Naive thymus-derived CD4-positive, alpha-beta T cell (primary cell): ENCODE data around the gene HIGD1B. TPM values are rescaled to one million over a fixed set of nuclear protein-coding genes. Genes with fewer than 3 reads are reported as not detected.

Experiments
- ATAC-seq: fragments of 150-1000 bp; cut with Tn5 transposase; 2 replicates; pipeline ENCODE4 v1.10.0; 2021; ENCODE audit warnings: mild to moderate bottlenecking, moderate library complexity
- CTCF ChIA-PET: fragments of 350-600 bp; sonication (Branson Sonifier 250); formaldehyde crosslinking; loops from one replicate; lab custom pipeline; 2021; ENCODE audit warnings: antibody characterized with exemption; lab: Charles Lee
- POLR2A ChIA-PET: fragments of 350-600 bp; sonication (Branson Sonifier 250); formaldehyde crosslinking; loops from one replicate; lab custom pipeline; 2021; ENCODE audit warnings: antibody characterized with exemption, inconsistent platforms; lab: Charles Lee
- DNase-seq, 9 donors: peaks; one replicate each; pipeline versions ENCODE4 v3.0.0 to v3.0.0-alpha.2; 2020 to 2022; ENCODE audit warnings: mixed read lengths in 1 of 9
- H3K27ac ChIP-seq: one replicate; pipeline ENCODE4 v1.7.0; 2013; ENCODE audit warnings: mild to moderate bottlenecking, low read depth, low read length, moderate library complexity
- H3K27me3 ChIP-seq, 2 donors: one replicate each; pipeline ENCODE4 v1.7.0; 2013; ENCODE audit warnings: low read length in 2 of 2, mild to moderate bottlenecking in 2 of 2, moderate library complexity in 2 of 2; ENCODE audit not compliant: control insufficient read depth in 2 of 2, insufficient read depth in 2 of 2
- H3K36me3 ChIP-seq, 3 experiments: 1 replicate in 2 of 3; 2 replicates in 1 of 3; pipeline ENCODE4 v1.7.0; 2013; ENCODE audit warnings: low read length in 3 of 3, mild to moderate bottlenecking in 3 of 3, moderate library complexity in 1 of 3; ENCODE audit not compliant: insufficient read depth in 3 of 3, control insufficient read depth in 2 of 3
- H3K4me1 ChIP-seq, 2 donors: one replicate each; pipeline ENCODE4 v1.7.0; 2013; ENCODE audit warnings: low read length in 2 of 2, mild to moderate bottlenecking in 2 of 2, moderate library complexity in 1 of 2; ENCODE audit not compliant: control insufficient read depth in 2 of 2, insufficient read depth in 2 of 2
- H3K4me3 ChIP-seq: 2 replicates; pipeline ENCODE4 v1.7.0; 2013; ENCODE audit warnings: mild to moderate bottlenecking, low read length
- H3K9me3 ChIP-seq, 3 experiments: 1 replicate in 2 of 3; 2 replicates in 1 of 3; pipeline ENCODE4 v1.7.0; 2013; ENCODE audit warnings: low read length in 3 of 3; ENCODE audit not compliant: control insufficient read depth in 2 of 3
- H3K27ac Mint-ChIP-seq, 9 donors: one replicate each; pipeline ENCODE4 v1.8.0; 2020 to 2022; ENCODE audit warnings: mixed read lengths in 9 of 9, mild to moderate bottlenecking in 8 of 9, moderate library complexity in 5 of 9, inconsistent platforms in 2 of 9
- H3K27me3 Mint-ChIP-seq, 5 donors: one replicate each; pipeline ENCODE4 v1.8.0; 2021 to 2022; ENCODE audit warnings: mixed read lengths in 5 of 5, mild to moderate bottlenecking in 1 of 5
- H3K36me3 Mint-ChIP-seq, 5 donors: one replicate each; pipeline ENCODE4 v1.8.0; 2020 to 2022; ENCODE audit warnings: mixed read lengths in 5 of 5, mild to moderate bottlenecking in 3 of 5, inconsistent platforms in 1 of 5
- H3K4me1 Mint-ChIP-seq, 7 donors: one replicate each; pipeline ENCODE4 v1.8.0; 2020 to 2022; ENCODE audit warnings: mixed read lengths in 7 of 7, mild to moderate bottlenecking in 3 of 7, inconsistent platforms in 1 of 7
- H3K4me3 Mint-ChIP-seq, 10 donors: one replicate each; pipeline ENCODE4 v1.8.0; 2020 to 2022; ENCODE audit warnings: mild to moderate bottlenecking in 10 of 10, mixed read lengths in 10 of 10, moderate library complexity in 6 of 10, inconsistent platforms in 2 of 10
- H3K9me3 Mint-ChIP-seq, 11 donors: one replicate each; pipeline ENCODE4 v1.8.0; 2020 to 2022; ENCODE audit warnings: mixed read lengths in 11 of 11, mild to moderate bottlenecking in 4 of 11, inconsistent platforms in 1 of 11, moderate library complexity in 1 of 11
- intact Hi-C, 2 donors: fragments of 100-400 bp; cut with micrococcal nuclease; formaldehyde crosslinking; loops; one replicate each; pipeline ENCODE4 v1.15.1; 2023
- polyA plus RNA-seq, 2 donors: library from polyadenylated mRNA; unstranded; fragments of 300-500 nt; fragmentation: Illumina TruSeq; gene quantifications; one replicate each; pipeline ENCODE4 v1.2.3, GENCODE V29; 2021
- total RNA-seq, 6 experiments: library from RNA in 5 of 6; stranded (reverse) in 5 of 6; gene quantifications; 1 replicate in 5 of 6; 2 replicates in 1 of 6; pipeline ENCODE4 v1.2.3 and lab custom pipeline; 2021 to 2026

Gene HIGD1B
- not detected for total RNA-seq
- polyA plus RNA-seq, result not detected
- total RNA-seq (lab: John Stamatoyannopoulos, UW), result not detected

DNA sequence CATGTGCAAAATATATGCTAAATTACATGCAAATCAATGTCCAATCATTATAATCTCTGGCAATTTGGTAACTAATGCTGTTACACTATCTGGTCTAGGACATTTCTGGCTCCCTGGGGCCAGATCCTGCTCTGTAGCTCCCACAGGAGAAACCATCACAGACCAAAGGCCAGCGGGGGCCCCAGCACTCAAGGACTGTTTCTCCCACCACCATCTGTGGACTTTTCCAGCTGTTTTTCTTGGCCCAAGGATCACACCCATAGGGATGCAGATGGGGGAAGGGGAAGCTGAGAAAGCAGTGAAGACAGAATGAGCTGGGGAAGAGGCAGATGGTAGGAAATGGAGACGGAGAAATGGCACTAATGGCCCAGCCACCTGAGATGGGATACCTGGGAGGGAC lies at the start of gene HIGD1B:
TSS of gene HIGD1B (plus strand) at position 298 of the 400 bp plus-strand sequence. CDS start 270 bp downstream, outside the sequence.
- H3K4me3 Mint-ChIP-seq, result no peak within 1 kb of the TSS
- Histone ChIP-seq H3K4me1 (no peaks in the 10 kb centered on the region), H3K36me3 (peaks cover 0 to 25% (median 0%) of the 10 kb centered on the region in 3 experiments), H3K9me3 (no peaks in the 10 kb centered on the region), H3K27me3 (no peaks in the 10 kb centered on the region), H3K27ac (no peak within 1 kb of the TSS), H3K4me3 (no peak within 1 kb of the TSS)
- CTCF ChIA-PET, result interaction anchor here (0.6 to 1.1 kb wide), 2 partner anchors 11 to 55 kb away, joined by 5 to 7 read pairs; no protein-coding TSS in a partner anchor
- H3K27ac Mint-ChIP-seq, result peak within 1 kb of the TSS in 7 of 9 donors; percentile 33 to 77 (median 43)
- no peak for ATAC-seq
- intact Hi-C loops, result no loop called here
- POLR2A ChIA-PET, result interaction anchor here (0.6 to 0.7 kb wide), 2 partner anchors 22 to 64 kb away, joined by 3 to 4 read pairs; no protein-coding TSS in a partner anchor
- H3K9me3 Mint-ChIP-seq, result no peaks in the 10 kb centered on the region
- H3K36me3 Mint-ChIP-seq, result peaks cover 0 to 20% (median 10%) of the 10 kb centered on the region in 5 donors
- H3K27me3 Mint-ChIP-seq, result no peaks in the 10 kb centered on the region
- DNase-seq, result no peak
- H3K4me1 Mint-ChIP-seq, result peaks cover 0 to 2% (median 0%) of the 10 kb centered on the region in 7 donors

DNA sequence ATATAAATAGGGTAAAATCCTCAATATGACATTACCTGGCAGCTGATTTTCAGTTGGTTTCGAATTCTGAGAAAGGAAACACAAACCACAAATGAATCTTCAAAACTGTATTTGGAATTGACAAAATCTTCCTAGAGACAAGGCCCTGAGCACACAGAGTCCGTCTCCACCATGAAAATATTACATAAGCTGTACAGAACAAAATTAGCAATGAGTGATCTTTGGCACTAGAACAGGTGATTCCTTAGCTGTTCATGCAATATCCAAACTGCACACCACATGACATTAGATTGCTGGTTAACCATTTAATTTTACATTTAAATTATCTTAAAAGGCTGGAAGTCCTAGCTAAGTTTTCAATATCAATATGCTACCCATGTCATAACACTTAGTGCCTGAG lies 49.3 kb upstream of the HIGD1B start:
- intact Hi-C loops, result no loop called here
- H3K36me3 Mint-ChIP-seq, result no peaks in the 10 kb centered on the region
- Histone ChIP-seq H3K27me3 (no peaks in the 10 kb centered on the region), H3K9me3 (no peaks in the 10 kb centered on the region), H3K4me3 (no peak overlapping the region), H3K4me1 (no peaks in the 10 kb centered on the region), H3K36me3 (no peaks in the 10 kb centered on the region), H3K27ac (no peak overlapping the region)
- POLR2A ChIA-PET, result interaction anchor here (0.5 kb wide), 1 partner anchor 276 kb away, joined by 3 read pairs; no protein-coding TSS in a partner anchor
- peaks cover 0 to 13% (median 0%) of the 10 kb centered on the region in 7 donors for H3K4me1 Mint-ChIP-seq
- CTCF ChIA-PET, result interaction anchor here (1.0 kb wide), 1 partner anchor 434 kb away, joined by 3 read pairs; no protein-coding TSS in a partner anchor
- ATAC-seq (no peak), DNase-seq (no peak)
- H3K27me3 Mint-ChIP-seq, result peaks cover 0 to 5% (median 0%) of the 10 kb centered on the region in 5 donors
- H3K9me3 Mint-ChIP-seq, result no peaks in the 10 kb centered on the region
- peak overlapping the region in 1 of 10 donors; percentile 5 for H3K4me3 Mint-ChIP-seq
- H3K27ac Mint-ChIP-seq, result no peak overlapping the region

DNA sequence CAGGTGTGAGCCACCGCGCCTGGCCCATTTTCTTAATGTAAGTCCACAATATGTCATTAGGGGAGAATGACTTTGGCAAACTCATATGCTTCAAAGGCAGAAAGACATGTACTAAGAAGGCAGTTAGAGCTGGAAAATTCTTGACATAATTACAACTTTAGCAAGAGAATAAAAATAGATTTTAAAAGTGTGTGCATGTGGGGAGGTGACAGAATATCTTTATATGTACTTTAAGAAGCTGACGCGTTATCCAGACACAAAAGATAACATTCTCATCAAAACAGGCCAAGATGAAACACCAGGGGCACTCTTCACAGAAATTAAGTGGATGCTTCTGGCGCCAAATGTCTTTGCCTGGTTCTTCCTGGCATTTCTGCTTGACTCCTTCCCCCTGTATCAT lies 45.8 kb upstream of the HIGD1B start:
- H3K36me3 Mint-ChIP-seq, result no peaks in the 10 kb centered on the region
- ChIA-PET CTCF (no interaction called here), POLR2A (no interaction called here)
- no peaks in the 10 kb centered on the region for H3K9me3 Mint-ChIP-seq
- Histone ChIP-seq H3K27me3 (no peaks in the 10 kb centered on the region), H3K4me1 (no peaks in the 10 kb centered on the region), H3K4me3 (no peak overlapping the region), H3K27ac (no peak overlapping the region), H3K9me3 (no peaks in the 10 kb centered on the region), H3K36me3 (no peaks in the 10 kb centered on the region)
- DNase-seq, result no peak
- H3K27ac Mint-ChIP-seq, result peak overlapping the region in 1 of 9 donors; percentile 41
- intact Hi-C loops, result no loop called here
- H3K27me3 Mint-ChIP-seq, result peaks cover 0 to 22% (median 10%) of the 10 kb centered on the region in 5 donors
- H3K4me1 Mint-ChIP-seq, result peaks cover 0 to 11% (median 0%) of the 10 kb centered on the region in 7 donors
- no peak overlapping the region for H3K4me3 Mint-ChIP-seq
- ATAC-seq, result no peak

DNA sequence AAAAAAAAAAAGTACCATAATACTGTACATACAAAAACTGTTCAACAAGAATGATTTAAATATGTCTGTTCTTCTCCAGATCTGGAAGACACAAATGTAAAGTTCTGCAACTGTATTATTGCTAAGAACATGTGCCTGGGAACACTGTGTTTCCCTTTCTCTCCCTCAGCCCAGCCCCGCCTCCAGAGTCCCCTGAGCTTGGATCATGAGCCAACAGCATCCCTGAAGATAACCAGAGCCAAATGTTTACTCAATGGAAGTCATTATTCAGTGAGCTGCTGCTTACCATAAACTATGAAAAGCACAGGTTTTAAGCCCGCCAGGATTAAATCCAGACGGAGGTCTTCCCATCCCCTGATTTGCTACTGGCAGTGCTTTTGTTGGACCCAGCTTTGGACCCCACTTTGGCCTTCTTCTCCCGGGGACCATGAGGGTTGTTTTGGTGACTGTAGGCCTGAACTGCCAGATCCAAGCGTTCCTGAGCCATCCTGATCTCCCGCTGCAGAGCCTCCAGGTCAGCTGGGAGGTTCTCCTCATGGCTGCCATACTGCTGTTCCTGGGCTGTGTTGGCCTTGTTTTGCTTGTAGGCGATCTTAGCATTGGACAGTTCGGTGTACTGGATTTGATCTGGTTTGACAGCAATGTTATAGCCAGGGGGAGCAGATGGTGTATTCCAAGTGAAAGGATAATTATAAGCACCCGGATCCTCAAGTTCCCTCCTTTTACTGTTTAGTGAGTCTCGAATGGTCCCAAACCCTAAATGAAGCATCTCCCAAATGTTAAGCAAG lies 43.2 kb upstream of the HIGD1B start:
- Histone ChIP-seq H3K4me1 (no peaks in the 10 kb centered on the region), H3K9me3 (no peaks in the 10 kb centered on the region), H3K4me3 (no peak overlapping the region), H3K27ac (no peak overlapping the region), H3K27me3 (no peaks in the 10 kb centered on the region), H3K36me3 (no peaks in the 10 kb centered on the region)
- POLR2A ChIA-PET, result no interaction called here
- H3K9me3 Mint-ChIP-seq, result no peaks in the 10 kb centered on the region
- no peaks in the 10 kb centered on the region for H3K4me1 Mint-ChIP-seq
- intact Hi-C loops, result no loop called here
- H3K4me3 Mint-ChIP-seq, result no peak overlapping the region
- ATAC-seq, result no peak
- CTCF ChIA-PET, result no interaction called here
- H3K27ac Mint-ChIP-seq, result no peak overlapping the region
- no peaks in the 10 kb centered on the region for H3K36me3 Mint-ChIP-seq
- no peak for DNase-seq
- peaks cover 4 to 26% (median 18%) of the 10 kb centered on the region in 5 donors for H3K27me3 Mint-ChIP-seq

DNA sequence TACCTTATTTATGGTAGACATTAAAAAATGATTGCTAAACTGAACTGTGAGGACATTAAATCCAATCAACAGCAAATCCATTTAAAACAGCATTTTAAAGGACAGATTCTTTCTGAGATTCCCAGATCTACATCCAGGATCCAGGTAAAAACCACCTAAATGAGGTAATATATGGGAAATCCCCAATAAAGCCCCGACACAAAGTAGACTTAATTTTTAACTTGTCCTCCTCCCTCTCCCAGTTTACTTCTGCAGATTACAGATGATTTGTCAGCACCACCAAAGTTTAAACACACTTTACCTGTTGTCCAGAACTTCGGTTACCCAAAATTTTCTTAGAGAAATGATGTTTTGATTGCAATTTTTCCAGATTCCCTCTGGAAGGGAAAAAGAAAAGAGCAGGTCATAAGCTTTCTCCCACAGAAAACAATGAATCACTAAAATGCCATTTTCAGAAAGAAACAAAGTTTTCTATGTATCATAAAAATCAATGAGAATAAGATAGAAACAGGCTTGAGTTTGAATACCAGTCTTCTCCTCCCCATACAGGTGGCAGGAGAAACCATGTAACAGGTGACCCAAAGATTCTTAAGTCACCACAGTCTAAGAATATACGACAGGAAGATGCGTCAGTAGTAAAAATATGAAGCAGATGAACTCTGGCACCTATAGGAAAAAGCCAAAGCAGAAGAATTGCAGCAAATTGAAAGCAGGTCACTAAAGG lies 40.4 kb upstream of the HIGD1B start:
- no peaks in the 10 kb centered on the region for H3K9me3 ChIP-seq
- Mint-ChIP-seq H3K4me1 (no peaks in the 10 kb centered on the region), H3K36me3 (no peaks in the 10 kb centered on the region), H3K27me3 (peaks cover 4 to 22% (median 18%) of the 10 kb centered on the region in 5 donors), H3K27ac (no peak overlapping the region), H3K4me3 (no peak overlapping the region), H3K9me3 (no peaks in the 10 kb centered on the region)
- no peaks in the 10 kb centered on the region for H3K4me1 ChIP-seq
- intact Hi-C loops, result no loop called here
- ATAC-seq (no peak), DNase-seq (no peak)
- ChIA-PET CTCF (no interaction called here), POLR2A (no interaction called here)
- H3K27ac ChIP-seq, result no peak overlapping the region
- H3K36me3 ChIP-seq, result no peaks in the 10 kb centered on the region
- no peaks in the 10 kb centered on the region for H3K27me3 ChIP-seq
- H3K4me3 ChIP-seq, result no peak overlapping the region

DNA sequence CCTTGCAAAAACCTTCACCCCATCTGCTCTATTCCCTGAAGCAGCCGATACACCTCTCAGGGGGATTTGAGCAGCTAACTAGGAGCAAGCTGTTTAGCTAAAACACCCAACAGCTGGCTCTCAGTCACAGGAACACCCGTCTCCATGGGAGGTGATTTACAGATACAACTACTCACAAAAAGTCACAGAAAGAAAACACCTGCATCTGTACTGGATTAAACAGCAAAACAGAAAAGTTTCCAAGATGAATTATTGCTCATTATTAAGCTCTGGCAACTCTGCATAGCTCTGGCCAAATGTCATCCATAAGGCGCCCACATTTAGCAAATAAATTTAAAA lies 39.9 kb upstream of the HIGD1B start:
- no peaks in the 10 kb centered on the region for H3K9me3 Mint-ChIP-seq
- H3K4me1 Mint-ChIP-seq, result no peaks in the 10 kb centered on the region
- no peak overlapping the region for H3K27ac Mint-ChIP-seq
- no peaks in the 10 kb centered on the region for H3K36me3 Mint-ChIP-seq
- DNase-seq (no peak), ATAC-seq (no peak)
- ChIA-PET CTCF (no interaction called here), POLR2A (interaction anchor here (0.8 kb wide), 1 partner anchor 602 kb away, joined by 3 read pairs; no protein-coding TSS in a partner anchor)
- intact Hi-C loops, result no loop called here
- H3K4me3 Mint-ChIP-seq, result no peak overlapping the region
- H3K36me3 ChIP-seq, result no peaks in the 10 kb centered on the region
- no peaks in the 10 kb centered on the region for H3K9me3 ChIP-seq
- no peaks in the 10 kb centered on the region for H3K4me1 ChIP-seq
- H3K27ac ChIP-seq, result no peak overlapping the region
- no peak overlapping the region for H3K4me3 ChIP-seq
- no peaks in the 10 kb centered on the region for H3K27me3 ChIP-seq
- H3K27me3 Mint-ChIP-seq, result peaks cover 4 to 21% (median 19%) of the 10 kb centered on the region in 5 donors
